GM12874 (cell line): ENCODE data around the gene SERPINA1.
A peak's percentile ranks its signal among the peaks of the same experiment; 100 is the strongest.

Source experiments
- CTCF ChIP-seq: IDR thresholded peaks from 2 replicates; pipeline ENCODE4 v1.5.1; 2011; ENCODE audit warnings: low read depth, mild to moderate bottlenecking, control low read depth, low read length, moderate library complexity; ENCODE audit not compliant: insufficient read depth

Gene SERPINA1

DNA sequence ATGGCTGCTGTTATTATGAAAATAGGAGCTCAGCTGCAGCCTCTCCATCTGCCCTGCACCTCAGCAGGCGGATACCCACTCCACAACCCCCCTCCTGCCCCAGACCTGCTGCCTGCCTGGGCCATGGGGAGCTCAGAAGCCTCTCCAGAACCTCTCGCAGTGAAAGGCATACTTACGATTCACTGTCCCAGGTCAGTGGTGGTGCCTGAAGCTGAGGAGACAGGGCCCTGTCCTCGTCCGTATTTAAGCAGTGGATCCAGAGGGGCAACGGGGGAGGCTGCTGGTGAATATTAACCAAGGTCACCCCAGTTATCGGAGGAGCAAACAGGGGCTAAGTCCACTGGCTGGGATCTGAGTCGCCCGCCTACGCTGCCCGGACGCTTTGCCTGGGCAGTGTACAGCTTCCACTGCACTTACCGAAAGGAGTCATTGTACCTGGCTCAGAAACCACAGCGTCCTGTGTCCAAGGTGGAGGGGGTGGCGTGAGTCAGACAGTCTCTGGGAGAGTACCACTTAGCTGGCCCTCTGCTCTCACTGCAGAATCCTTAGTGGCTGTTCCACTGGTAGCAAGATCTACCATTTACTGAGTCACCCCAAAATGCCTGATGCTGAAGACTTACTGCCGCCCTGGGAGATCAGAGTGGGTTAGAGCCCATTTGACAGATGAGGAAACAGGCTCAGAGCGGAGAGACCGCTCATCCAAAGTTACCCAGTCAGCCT lies at the start of gene SERPINA1:
Gene SERPINA1 (minus strand): TSS at position 219 of the 720 bp plus-strand sequence. CDS start 5,365 bp downstream, outside the sequence.
- no peak for TF ChIP-seq CTCF

- no peak for TF ChIP-seq CTCF
These were observed 40.2 kb upstream of the SERPINA1 start for GRCh38 chr14:94428610-94429009.

GRCh38 chr14:94427016-94427613 lies 38.7 kb upstream of the SERPINA1 start:
- no peak for TF ChIP-seq CTCF

DNA sequence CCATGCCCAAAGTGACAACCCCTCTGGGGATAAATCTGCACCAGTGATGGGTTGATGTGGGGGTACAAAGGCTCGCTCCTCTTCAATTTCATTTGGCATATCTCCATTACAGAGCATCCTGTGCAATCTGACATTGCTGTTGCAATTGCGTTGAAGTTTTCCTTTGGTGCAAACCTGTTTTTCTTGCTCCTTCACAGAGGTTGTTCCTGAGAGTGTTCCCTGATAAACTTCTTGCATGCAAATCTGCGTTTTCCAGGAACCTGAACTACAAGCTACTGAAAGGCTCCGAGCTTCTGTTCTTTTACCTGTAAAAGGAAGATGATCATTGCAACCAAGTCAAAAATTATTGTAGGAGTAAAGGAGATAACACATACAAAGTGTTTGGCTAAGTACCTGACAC lies 38.1 kb upstream of the SERPINA1 start:
- no peak for TF ChIP-seq CTCF

GRCh38 chr14:94424371-94424770 lies 36.0 kb upstream of the SERPINA1 start:
- no peak for TF ChIP-seq CTCF

- TF ChIP-seq CTCF, result peak; percentile 79
These were observed 35.2 kb upstream of the SERPINA1 start for GRCh38 chr14:94423453-94424056.

DNA sequence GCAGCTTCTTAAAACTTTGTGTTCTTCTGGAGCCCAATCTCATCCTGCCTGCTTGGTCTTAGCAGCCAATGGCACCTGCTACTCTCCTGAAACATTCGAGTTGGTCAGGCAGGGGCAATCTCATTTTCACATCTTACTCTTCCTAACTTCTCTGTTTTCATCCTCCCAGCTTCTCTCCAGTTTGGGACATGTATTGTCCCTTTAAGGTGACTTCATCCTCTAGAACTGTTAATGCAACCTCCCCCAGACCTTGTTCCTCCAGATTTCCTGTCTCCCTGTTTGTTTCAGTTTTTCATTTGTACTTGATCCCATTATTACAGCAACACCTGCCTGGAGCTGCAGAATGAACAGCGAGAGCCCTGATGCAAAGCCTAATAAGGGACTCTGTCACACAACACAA lies 32.9 kb upstream of the SERPINA1 start:
- TF ChIP-seq CTCF, result no peak
